Mammary epithelial cell (primary cell): ENCODE data around the gene TIMMDC1.
"Not testable (repeated sequence)": the region's sequence is repeated elsewhere in the genome, so short reads cannot be mapped to it uniquely, and the experiment has no call there.

ENCODE experiments used
- EZH2 ChIP-seq: IDR thresholded peaks from 2 replicates; pipeline ENCODE4 v1.6.1; 2012; ENCODE audit warnings: low read length, inconsistent platforms, borderline replicate concordance
- TF ChIP-seq, protein P1 (sequence below), 2 donors: IDR thresholded peaks in 1 of 2; conservative IDR thresholded peaks in 1 of 2; 2 replicates each; pipeline ENCODE4 v1.5.1; 2011 to 2012; ENCODE audit warnings: inconsistent platforms in 2 of 2, low read length in 2 of 2, mild to moderate bottlenecking in 2 of 2, control low read depth in 1 of 2, low read depth in 1 of 2; ENCODE audit not compliant: insufficient read depth in 1 of 2; ENCODE audit errors: extremely low read depth in 1 of 2

GRCh38 chr3:119563334-119563733 lies 65.0 kb downstream of the TIMMDC1 start:
- TF ChIP-seq EZH2 = not testable (repeated sequence)
- TF ChIP-seq, protein P1, sequence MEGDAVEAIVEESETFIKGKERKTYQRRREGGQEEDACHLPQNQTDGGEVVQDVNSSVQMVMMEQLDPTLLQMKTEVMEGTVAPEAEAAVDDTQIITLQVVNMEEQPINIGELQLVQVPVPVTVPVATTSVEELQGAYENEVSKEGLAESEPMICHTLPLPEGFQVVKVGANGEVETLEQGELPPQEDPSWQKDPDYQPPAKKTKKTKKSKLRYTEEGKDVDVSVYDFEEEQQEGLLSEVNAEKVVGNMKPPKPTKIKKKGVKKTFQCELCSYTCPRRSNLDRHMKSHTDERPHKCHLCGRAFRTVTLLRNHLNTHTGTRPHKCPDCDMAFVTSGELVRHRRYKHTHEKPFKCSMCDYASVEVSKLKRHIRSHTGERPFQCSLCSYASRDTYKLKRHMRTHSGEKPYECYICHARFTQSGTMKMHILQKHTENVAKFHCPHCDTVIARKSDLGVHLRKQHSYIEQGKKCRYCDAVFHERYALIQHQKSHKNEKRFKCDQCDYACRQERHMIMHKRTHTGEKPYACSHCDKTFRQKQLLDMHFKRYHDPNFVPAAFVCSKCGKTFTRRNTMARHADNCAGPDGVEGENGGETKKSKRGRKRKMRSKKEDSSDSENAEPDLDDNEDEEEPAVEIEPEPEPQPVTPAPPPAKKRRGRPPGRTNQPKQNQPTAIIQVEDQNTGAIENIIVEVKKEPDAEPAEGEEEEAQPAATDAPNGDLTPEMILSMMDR (conservative IDR thresholded peaks at IDR 0.05 in 1 of 2, IDR thresholded peaks at IDR 0.05 in 1 of 2; ENCODE audit: extremely low read depth in 1 of 2, insufficient read depth in 1 of 2, low read depth in 1 of 2, low read length in 2 of 2) = not testable (repeated sequence)
